Spinal cord (tissue), 10 donors: ENCODE data around the gene CEBPA. TPM values are rescaled to one million over a fixed set of nuclear protein-coding genes. Genes with fewer than 3 reads are reported as not detected.
A peak's percentile ranks its signal among the peaks of the same experiment; 100 is the strongest.

ENCODE experiments used
- DNase-seq, 6 donors: peaks; one replicate each; pipeline versions ENCODE4 v3.0.0 to v3.0.0-alpha.2; 2013 to 2015; ENCODE audit warnings: low spot score in 6 of 6, low read depth in 4 of 6
- H3K27ac ChIP-seq: one replicate; pipeline ENCODE4 v1.5.1; 2013; ENCODE audit warnings: low read depth, low read length, control low read depth
- H3K27me3 ChIP-seq: one replicate; pipeline ENCODE4 v1.6.1; 2013; ENCODE audit warnings: low read length; ENCODE audit not compliant: control insufficient read depth, insufficient read depth
- H3K36me3 ChIP-seq: one replicate; pipeline ENCODE4 v1.6.1; 2013; ENCODE audit warnings: low read length; ENCODE audit not compliant: control insufficient read depth, insufficient read depth
- H3K4me1 ChIP-seq: one replicate; pipeline ENCODE4 v1.6.1; 2013; ENCODE audit warnings: low read length; ENCODE audit not compliant: control insufficient read depth, insufficient read depth
- H3K4me3 ChIP-seq: one replicate; pipeline ENCODE4 v1.5.1; 2013; ENCODE audit warnings: low read depth, low read length, control low read depth
- H3K9me3 ChIP-seq: one replicate; pipeline ENCODE4 v1.6.1; 2013; ENCODE audit warnings: low read length; ENCODE audit not compliant: control insufficient read depth, insufficient read depth
- WGBS: methylation state at CpG from one replicate; pipeline ENCODE4 v1.1.5; 2013; ENCODE audit warnings: missing lambda C conversion rate; ENCODE audit not compliant: insufficient coverage; 5-methylcytosine and 5-hydroxymethylcytosine counted together
- polyA plus RNA-seq, 2 donors: library from polyadenylated mRNA; unstranded; fragments of 120-200 nt; gene quantifications; one replicate each; pipeline ENCODE4 v1.2.1, GENCODE V29; 2013; ENCODE audit not compliant: insufficient read length in 2 of 2
- total RNA-seq, 2 donors: library from RNA; depleted of rRNA in 1 of 2; stranded (reverse); fragments of 120-200 nt in 1 of 2; fragments of >200 nt in 1 of 2; gene quantifications; one replicate each; pipeline versions ENCODE4 v1.2.3 to v1.2.4, GENCODE V29; 2013 to 2014
- donor health status: healthy.

Gene CEBPA
- total and polyA plus RNA-seq, 4 donors: 5.1 to 6.7 (median 6.2) TPM

DNA sequence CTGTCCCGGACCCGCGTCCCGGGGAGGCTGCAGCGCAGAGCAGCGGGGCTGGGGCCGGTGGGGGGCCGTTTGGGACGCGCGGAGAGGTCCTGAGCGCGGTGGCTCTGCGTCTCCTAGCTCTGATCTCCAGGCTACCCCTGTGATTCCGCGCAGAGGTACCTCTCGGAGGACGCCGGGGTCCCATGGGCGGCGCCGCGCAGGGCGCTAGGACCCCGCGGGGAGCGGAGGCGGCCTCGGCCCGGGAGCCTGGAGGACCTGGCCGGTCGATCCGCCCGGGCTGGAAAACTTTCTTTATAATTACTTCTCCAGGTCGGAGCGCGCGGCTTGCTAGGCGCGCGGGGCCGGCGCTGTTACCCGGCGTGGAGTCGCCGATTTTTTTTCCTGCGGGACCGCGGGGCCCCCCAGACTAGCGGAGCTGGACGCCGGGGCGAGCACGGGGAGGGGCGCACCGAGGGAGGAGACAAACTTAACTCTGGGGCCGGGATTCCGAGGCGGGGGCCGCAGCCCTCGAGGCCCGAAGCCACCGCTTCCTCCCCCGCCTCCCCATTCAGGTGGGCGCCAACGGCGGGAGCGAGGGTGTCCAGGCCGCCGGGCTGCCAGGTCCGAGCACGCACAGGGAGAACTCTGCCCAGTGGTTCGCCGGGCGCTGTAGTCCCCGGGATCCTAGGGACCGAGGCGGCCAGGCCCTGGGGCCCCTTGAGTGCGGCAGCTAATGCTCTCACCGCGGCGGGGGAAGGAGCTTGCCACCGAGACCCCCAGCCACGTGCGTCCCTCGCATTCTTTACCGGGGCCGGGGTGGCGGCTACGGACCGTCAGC is 848 bp upstream of the CEBPA start:
- H3K9me3 ChIP-seq: no peaks in the 10 kb centered on the region
- H3K4me1 ChIP-seq: peaks cover 28% of the 10 kb centered on the region
- H3K4me3 ChIP-seq: peak overlapping the region; percentile 42
- peak in 2 of 6 donors; percentile 43 to 65 for DNase-seq
- peaks cover 45% of the 10 kb centered on the region for H3K27me3 ChIP-seq
- no peak overlapping the region for H3K27ac ChIP-seq
- under 1% methylated on average over 92 of the region's 92 CpGs for WGBS
- H3K36me3 ChIP-seq: no peaks in the 10 kb centered on the region

- Histone ChIP-seq H3K36me3 (no peaks in the 10 kb centered on the region), H3K4me3 (no peak overlapping the region)
Observed at GRCh38 chr19:33301900-33302174, 497 bp downstream of the CEBPA start.

DNA sequence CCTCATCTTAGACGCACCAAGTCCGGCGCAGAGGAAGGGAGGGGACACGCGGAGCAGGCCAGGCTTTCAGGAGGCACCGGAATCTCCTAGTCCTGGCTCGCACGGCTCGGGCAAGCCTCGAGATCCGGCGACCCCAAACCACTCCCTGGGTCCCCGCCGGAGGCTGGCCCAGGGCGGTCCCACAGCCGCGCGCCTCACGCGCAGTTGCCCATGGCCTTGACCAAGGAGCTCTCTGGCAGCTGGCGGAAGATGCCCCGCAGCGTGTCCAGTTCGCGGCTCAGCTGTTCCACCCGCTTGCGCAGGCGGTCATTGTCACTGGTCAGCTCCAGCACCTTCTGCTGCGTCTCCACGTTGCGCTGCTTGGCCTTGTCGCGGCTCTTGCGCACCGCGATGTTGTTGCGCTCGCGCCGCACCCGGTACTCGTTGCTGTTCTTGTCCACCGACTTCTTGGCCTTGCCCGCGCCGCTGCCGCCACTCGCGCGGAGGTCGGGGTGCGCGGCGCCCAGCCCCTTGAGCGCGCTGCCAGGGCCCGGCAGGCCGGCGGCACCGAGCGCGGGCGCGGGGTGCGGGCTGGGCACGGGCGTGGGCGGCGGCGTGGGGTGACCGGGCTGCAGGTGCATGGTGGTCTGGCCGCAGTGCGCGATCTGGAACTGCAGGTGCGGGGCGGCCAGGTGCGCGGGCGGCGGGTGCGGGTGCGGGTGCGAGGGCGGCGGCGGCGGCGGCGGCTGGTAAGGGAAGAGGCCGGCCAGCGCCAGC is 1.0 kb downstream of the CEBPA start:
- H3K27me3 ChIP-seq: peaks cover 53% of the 10 kb centered on the region
- H3K27ac ChIP-seq: no peak overlapping the region
- no peaks in the 10 kb centered on the region for H3K9me3 ChIP-seq
- H3K36me3 ChIP-seq: no peaks in the 10 kb centered on the region
- WGBS: 1% methylated on average over 91 of the region's 91 CpGs
- peak overlapping the region; percentile 21 for H3K4me3 ChIP-seq
- peak in 1 of 6 donors; percentile 41 for DNase-seq
- H3K4me1 ChIP-seq: peaks cover 28% of the 10 kb centered on the region

More at GRCh38 chr19:33301900-33302174, 497 bp downstream of the CEBPA start:
- WGBS: 0% methylated on average over 41 of the region's 41 CpGs
- Histone ChIP-seq H3K4me1 (peaks cover 28% of the 10 kb centered on the region), H3K27me3 (peaks cover 51% of the 10 kb centered on the region), H3K27ac (no peak overlapping the region), H3K9me3 (no peaks in the 10 kb centered on the region)
- DNase-seq: no peak

GRCh38 chr19:33300894-33301143 is 1.5 kb downstream of the CEBPA start:
- 11% methylated on average over 7 of the region's 7 CpGs for WGBS
- H3K27me3 ChIP-seq: peaks cover 55% of the 10 kb centered on the region
- no peak overlapping the region for H3K27ac ChIP-seq
- peak overlapping the region; percentile 21 for H3K4me3 ChIP-seq
- no peak for DNase-seq
- H3K9me3 ChIP-seq: no peaks in the 10 kb centered on the region
- no peaks in the 10 kb centered on the region for H3K36me3 ChIP-seq
- H3K4me1 ChIP-seq: peaks cover 28% of the 10 kb centered on the region

- Histone ChIP-seq H3K4me1 (peaks cover 28% of the 10 kb centered on the region), H3K9me3 (no peaks in the 10 kb centered on the region), H3K27me3 (peaks cover 58% of the 10 kb centered on the region), H3K4me3 (peak overlapping the region; percentile 21), H3K27ac (no peak overlapping the region), H3K36me3 (no peaks in the 10 kb centered on the region)
- no peak for DNase-seq
- WGBS: 58% methylated on average over 11 of the region's 25 CpGs
Observed at GRCh38 chr19:33300009-33300893, 2.1 kb downstream of the CEBPA start.

- H3K27me3 ChIP-seq: peaks cover 53% of the 10 kb centered on the region
- no peak overlapping the region for H3K27ac ChIP-seq
- WGBS: 80% methylated on average over 6 of the region's 8 CpGs
Observed at GRCh38 chr19:33299051-33299688, 3.2 kb downstream of the CEBPA start.

GRCh38 chr19:33298146-33298911 is 4.0 kb downstream of the CEBPA start:
- no peak overlapping the region for H3K27ac ChIP-seq
- H3K4me1 ChIP-seq: peaks cover 30% of the 10 kb centered on the region
- DNase-seq: no peak
- WGBS: 74% methylated on average over 15 of the region's 25 CpGs
- no peaks in the 10 kb centered on the region for H3K9me3 ChIP-seq
- no peak overlapping the region for H3K4me3 ChIP-seq
- H3K27me3 ChIP-seq: peaks cover 46% of the 10 kb centered on the region
- no peaks in the 10 kb centered on the region for H3K36me3 ChIP-seq

More at GRCh38 chr19:33299051-33299688, 3.2 kb downstream of the CEBPA start:
- DNase-seq: no peak
- Histone ChIP-seq H3K4me3 (no peak overlapping the region), H3K4me1 (peaks cover 28% of the 10 kb centered on the region), H3K9me3 (no peaks in the 10 kb centered on the region), H3K36me3 (no peaks in the 10 kb centered on the region)

GRCh38 chr19:33297401-33298145 is 4.8 kb downstream of the CEBPA start:
- no peak overlapping the region for H3K27ac ChIP-seq
- H3K9me3 ChIP-seq: no peaks in the 10 kb centered on the region
- peaks cover 40% of the 10 kb centered on the region for H3K27me3 ChIP-seq
- peaks cover 30% of the 10 kb centered on the region for H3K4me1 ChIP-seq
- no peak overlapping the region for H3K4me3 ChIP-seq
- no peak for DNase-seq
- WGBS: 83% methylated on average over 11 of the region's 11 CpGs
- H3K36me3 ChIP-seq: no peaks in the 10 kb centered on the region
